Measurements from ENCODE around the gene JTB. TPM values are rescaled to one million over a fixed set of nuclear protein-coding genes. Genes with fewer than 3 reads are reported as not detected.

JTB gene
- total and polyA plus RNA-seq, 2 of the 4 experiments (the other 2 are of a cell fraction): 123 to 138 TPM

GRCh38 chr1:153934746-153935145 is 42.7 kb downstream of the JTB start:
- Histone ChIP-seq H3K4ac (ENCODE audit: low read depth, low read length) (no peak overlapping the region), H2BK5ac (ENCODE audit: low read depth, low read length, poor library complexity, severe bottlenecking) (no peak overlapping the region), H3K9ac (ENCODE audit: low read depth, low read length) (no peak overlapping the region), H3K27me3 (ENCODE audit: control insufficient read depth, insufficient read depth, low read length) (no peaks in the 10 kb centered on the region), H3K79me1 (ENCODE audit: low read depth in 1 of 2, low read length in 2 of 2) (peaks cover 0 to 5% of the 10 kb centered on the region in 2 experiments; a peak in 2 of 4 replicates), H3K4me3 (ENCODE audit: insufficient read depth, low read depth, low read length) (no peak overlapping the region), H4K20me1 (ENCODE audit: insufficient read depth, low read length) (no peaks in the 10 kb centered on the region), H4K8ac (ENCODE audit: low read depth in 2 of 2, low read length in 2 of 2) (no peak overlapping the region), H3K14ac (replicated peaks; ENCODE audit: low read depth, low read length) (no peak overlapping the region), H2AK5ac (ENCODE audit: low read depth, low read length) (no peak overlapping the region), H4K91ac (ENCODE audit: insufficient read depth, low read depth, low read length) (no peak overlapping the region), H2AFZ (replicated peaks; ENCODE audit: low read length, poor library complexity) (peak overlapping the region; percentile 14), H3K23ac (ENCODE audit: low read depth, low read length) (no peak overlapping the region), H3K4me1 (ENCODE audit: control insufficient read depth, insufficient read depth, low read length) (no peaks in the 10 kb centered on the region), H2BK120ac (ENCODE audit: low read depth, low read length) (no peak overlapping the region), H3K4me2 (ENCODE audit: low read depth, low read length) (no peak overlapping the region), H3K36me3 (ENCODE audit: control insufficient read depth, insufficient read depth, low read length) (peaks cover 74% of the 10 kb centered on the region), H3K56ac (ENCODE audit: extremely low read depth, insufficient read depth, low read length) (no peak overlapping the region), H3K27ac (ENCODE audit: insufficient read depth, low read length) (no peak overlapping the region), H3K9me1 (ENCODE audit: insufficient read depth, low read length) (peaks cover 3% of the 10 kb centered on the region; the same call in 1 of the 2 replicates), H3K18ac (ENCODE audit: low read depth, low read length) (no peak overlapping the region), H3K9me3 (ENCODE audit: control insufficient read depth, insufficient read depth, low read length) (no peaks in the 10 kb centered on the region), H2AK9ac (replicated peaks; ENCODE audit: low read depth, low read length, poor library complexity) (no peak overlapping the region), H2BK15ac (ENCODE audit: low read depth, low read length) (no peak overlapping the region), H2BK20ac (ENCODE audit: low read depth, low read length) (no peak overlapping the region), H4K5ac (ENCODE audit: low read depth, low read length) (no peak overlapping the region)
- no TSS peak for BruUV-seq (replicated peaks)
- ATAC-seq (ENCODE audit: low read depth) (no peak), DNase-seq (no peak)
- in situ Hi-C loops (cut with MboI; ENCODE audit: low sequenced_read_pairs): no loop called here
- POLR2A ChIA-PET (ENCODE audit: unreplicated experiment): interaction anchor here (0.6 kb wide), 1 partner anchor 151 kb away, joined by 3 read pairs; no protein-coding TSS in a partner anchor
- WGBS, 2 experiments (ENCODE audit: extremely low coverage in 2 of 2, insufficient read length in 1 of 2): 92% methylated on average over 7 of the region's 9 CpGs; no CpG with 5 or more reads in 1 of the 2 experiments
- intact Hi-C loops (cut with micrococcal nuclease): no loop called here
- dilution Hi-C loops (cut with HindIII; ENCODE audit: low sequenced_read_pairs, unreplicated experiment): no loop called here
- CTCF ChIA-PET: no interaction called here
- TF ChIP-seq USF2 (IDR thresholded peaks at IDR 0.05; ENCODE audit: low read depth, low read length): no peak
- TF ChIP-seq, protein P1, sequence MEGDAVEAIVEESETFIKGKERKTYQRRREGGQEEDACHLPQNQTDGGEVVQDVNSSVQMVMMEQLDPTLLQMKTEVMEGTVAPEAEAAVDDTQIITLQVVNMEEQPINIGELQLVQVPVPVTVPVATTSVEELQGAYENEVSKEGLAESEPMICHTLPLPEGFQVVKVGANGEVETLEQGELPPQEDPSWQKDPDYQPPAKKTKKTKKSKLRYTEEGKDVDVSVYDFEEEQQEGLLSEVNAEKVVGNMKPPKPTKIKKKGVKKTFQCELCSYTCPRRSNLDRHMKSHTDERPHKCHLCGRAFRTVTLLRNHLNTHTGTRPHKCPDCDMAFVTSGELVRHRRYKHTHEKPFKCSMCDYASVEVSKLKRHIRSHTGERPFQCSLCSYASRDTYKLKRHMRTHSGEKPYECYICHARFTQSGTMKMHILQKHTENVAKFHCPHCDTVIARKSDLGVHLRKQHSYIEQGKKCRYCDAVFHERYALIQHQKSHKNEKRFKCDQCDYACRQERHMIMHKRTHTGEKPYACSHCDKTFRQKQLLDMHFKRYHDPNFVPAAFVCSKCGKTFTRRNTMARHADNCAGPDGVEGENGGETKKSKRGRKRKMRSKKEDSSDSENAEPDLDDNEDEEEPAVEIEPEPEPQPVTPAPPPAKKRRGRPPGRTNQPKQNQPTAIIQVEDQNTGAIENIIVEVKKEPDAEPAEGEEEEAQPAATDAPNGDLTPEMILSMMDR (conservative IDR thresholded peaks at IDR 0.05; ENCODE audit: low read depth, low read length): no peak
- TF ChIP-seq CHD1 (IDR thresholded peaks at IDR 0.05; ENCODE audit: low read depth, low read length): no peak
- no peak for TF ChIP-seq MAFK (IDR thresholded peaks at IDR 0.05; ENCODE audit: low read depth, low read length)
- no peak for TF ChIP-seq CEBPB (IDR thresholded peaks at IDR 0.05; ENCODE audit: low read depth, low read length)
- no peak for TF ChIP-seq SMC3 (IDR thresholded peaks at IDR 0.05; ENCODE audit: low read depth, low read length)
- no peak for TF ChIP-seq RAD21 (IDR thresholded peaks at IDR 0.05; ENCODE audit: low read length)
- TF ChIP-seq RFX5 (IDR thresholded peaks at IDR 0.05; ENCODE audit: low read depth, low read length): no peak
- no peak for TF ChIP-seq FOS (IDR thresholded peaks at IDR 0.05; ENCODE audit: low read depth, low read length)
- TF ChIP-seq, protein P2, sequence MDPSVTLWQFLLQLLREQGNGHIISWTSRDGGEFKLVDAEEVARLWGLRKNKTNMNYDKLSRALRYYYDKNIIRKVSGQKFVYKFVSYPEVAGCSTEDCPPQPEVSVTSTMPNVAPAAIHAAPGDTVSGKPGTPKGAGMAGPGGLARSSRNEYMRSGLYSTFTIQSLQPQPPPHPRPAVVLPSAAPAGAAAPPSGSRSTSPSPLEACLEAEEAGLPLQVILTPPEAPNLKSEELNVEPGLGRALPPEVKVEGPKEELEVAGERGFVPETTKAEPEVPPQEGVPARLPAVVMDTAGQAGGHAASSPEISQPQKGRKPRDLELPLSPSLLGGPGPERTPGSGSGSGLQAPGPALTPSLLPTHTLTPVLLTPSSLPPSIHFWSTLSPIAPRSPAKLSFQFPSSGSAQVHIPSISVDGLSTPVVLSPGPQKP (IDR thresholded peaks at IDR 0.05; ENCODE audit: borderline replicate concordance, low read depth, low read length): no peak
- TF ChIP-seq POLR2A (IDR thresholded peaks at IDR 0.05; ENCODE audit: low read depth, low read length): no peak
- TF ChIP-seq MAZ (IDR thresholded peaks at IDR 0.05; ENCODE audit: borderline replicate concordance, low read depth, low read length): no peak
- no peak for TF ChIP-seq RCOR1 (IDR thresholded peaks at IDR 0.05; ENCODE audit: insufficient replicate concordance, low read length)
- no peak for TF ChIP-seq BHLHE40 (IDR thresholded peaks at IDR 0.05; ENCODE audit: low read depth, low read length)
- no peak for TF ChIP-seq NFE2L2 (IDR thresholded peaks at IDR 0.05; ENCODE audit: low read depth, low read length)
- no peak for TF ChIP-seq MXI1 (IDR thresholded peaks at IDR 0.05; ENCODE audit: borderline replicate concordance, low read depth, low read length)
